HepG2 (cell line): ENCODE results near the gene CA11. TPM values are rescaled to one million over a fixed set of nuclear protein-coding genes. Genes with fewer than 3 reads are reported as not detected.

ENCODE experiments used
- CHD2 ChIP-seq: IDR thresholded peaks from 2 replicates; pipeline ENCODE4 v1.6.1; 2011; ENCODE audit warnings: low read depth, low read length, improper control_type of control experiment
- HNF4A ChIP-seq: sonication (generic); formaldehyde crosslinking; IDR thresholded peaks from 2 replicates; pipeline ENCODE4 v1.4.0; 2020; ENCODE audit warnings: missing genetic modification reagents
- JUNB ChIP-seq: sonication (generic); formaldehyde crosslinking; IDR thresholded peaks from 2 replicates; pipeline ENCODE4 v1.8.0; 2022; ENCODE audit warnings: missing genetic modification reagents, mild to moderate bottlenecking, borderline replicate concordance
- KMT2B ChIP-seq: IDR thresholded peaks from 2 replicates; pipeline ENCODE4 v1.6.1; 2016; ENCODE audit warnings: missing genetic modification reagents, missing compliant biosample characterization
- MATR3 ChIP-seq: sonication (generic); formaldehyde crosslinking; IDR thresholded peaks from 2 replicates; pipeline ENCODE4 v1.4.0; 2020; ENCODE audit warnings: missing genetic modification reagents
- MBD4 ChIP-seq: IDR thresholded peaks from 2 replicates; pipeline ENCODE4 v1.6.1; 2012; ENCODE audit warnings: low read length, inconsistent platforms, borderline replicate concordance
- NAIF1 ChIP-seq: sonication (generic); formaldehyde crosslinking; IDR thresholded peaks from 2 replicates; pipeline ENCODE4 v1.5.0; 2020; ENCODE audit warnings: mild to moderate bottlenecking, missing genetic modification reagents, borderline replicate concordance
- NR2F6 ChIP-seq, 2 experiments: IDR thresholded peaks; 2 replicates each; pipeline ENCODE4 v1.6.1; 2016; ENCODE audit warnings: antibody characterized with exemption in 1 of 2, mild to moderate bottlenecking in 1 of 2
- RXRB ChIP-seq: IDR thresholded peaks from 2 replicates; pipeline ENCODE4 v1.6.1; 2016; ENCODE audit warnings: borderline replicate concordance, missing genetic modification reagents, missing compliant biosample characterization
- SALL1 ChIP-seq: sonication (generic); formaldehyde crosslinking; IDR thresholded peaks from 2 replicates; pipeline ENCODE4 v1.8.0; 2022; ENCODE audit warnings: mild to moderate bottlenecking, missing genetic modification reagents
- TP53 ChIP-seq: sonication (generic); formaldehyde crosslinking; conservative IDR thresholded peaks from 2 replicates; pipeline ENCODE4 v1.4.0; 2020; ENCODE audit warnings: missing genetic modification reagents
- YY1 ChIP-seq: IDR thresholded peaks from 2 replicates; pipeline ENCODE4 v1.6.1; 2011; ENCODE audit warnings: low read length, low read depth, moderate library complexity, mild to moderate bottlenecking; ENCODE audit not compliant: insufficient read depth, insufficient replicate concordance
- ZBTB42 ChIP-seq: sonication (generic); formaldehyde crosslinking; IDR thresholded peaks from 2 replicates; pipeline ENCODE4 v1.5.0; 2020; ENCODE audit warnings: mild to moderate bottlenecking, missing genetic modification reagents
- ZKSCAN8 ChIP-seq: IDR thresholded peaks from 2 replicates; pipeline ENCODE4 v1.6.1; 2016; ENCODE audit warnings: borderline replicate concordance, missing genetic modification reagents, missing compliant biosample characterization
- ZNF160 ChIP-seq: sonication (generic); formaldehyde crosslinking; IDR thresholded peaks from 2 replicates; pipeline ENCODE4 v1.8.0; 2022; ENCODE audit warnings: mild to moderate bottlenecking, inconsistent platforms, missing genetic modification reagents
- ZNF207 ChIP-seq: fragments of 450-650 bp; IDR thresholded peaks from 2 replicates; pipeline ENCODE4 v1.6.1; 2016; ENCODE audit warnings: antibody characterized with exemption, borderline replicate concordance
- ZNF441 ChIP-seq: sonication (generic); formaldehyde crosslinking; IDR thresholded peaks from 2 replicates; pipeline ENCODE4 v1.7.0; 2021; ENCODE audit warnings: missing genetic modification reagents, borderline replicate concordance
- ZNF484 ChIP-seq: sonication (generic); formaldehyde crosslinking; IDR thresholded peaks from 2 replicates; pipeline ENCODE4 v1.5.1; 2020; ENCODE audit warnings: mild to moderate bottlenecking, low read depth, missing genetic modification reagents, borderline replicate concordance
- ZNF546 ChIP-seq: sonication (generic); formaldehyde crosslinking; conservative IDR thresholded peaks from 2 replicates; pipeline ENCODE4 v1.8.1; 2023; ENCODE audit warnings: mild to moderate bottlenecking, missing genetic modification reagents
- ZNF550 ChIP-seq: sonication (generic); formaldehyde crosslinking; IDR thresholded peaks from 2 replicates; pipeline ENCODE4 v1.4.0; 2020; ENCODE audit warnings: mild to moderate bottlenecking, missing genetic modification reagents, borderline replicate concordance
- ZNF678 ChIP-seq: sonication (generic); formaldehyde crosslinking; IDR thresholded peaks from 2 replicates; pipeline ENCODE4 v1.4.0; 2020; ENCODE audit warnings: mild to moderate bottlenecking, missing genetic modification reagents
- ZNF776 ChIP-seq: sonication (generic); formaldehyde crosslinking; IDR thresholded peaks from 2 replicates; pipeline ENCODE4 v1.4.0; 2020; ENCODE audit warnings: mild to moderate bottlenecking, missing genetic modification reagents
- ZNF788 ChIP-seq: sonication (generic); formaldehyde crosslinking; IDR thresholded peaks from 2 replicates; pipeline ENCODE4 v1.5.0; 2020; ENCODE audit warnings: mild to moderate bottlenecking, missing genetic modification reagents, borderline replicate concordance
- ZNF891 ChIP-seq: sonication (generic); formaldehyde crosslinking; IDR thresholded peaks from 2 replicates; pipeline ENCODE4 v1.5.0; 2020; ENCODE audit warnings: mild to moderate bottlenecking, missing genetic modification reagents
- polyA plus RNA-seq, 8 experiments: library from polyadenylated mRNA; depleted of rRNA in 3 of 8; stranded (reverse) in 7 of 8; unstranded in 1 of 8; fragments of >200 nt; fragmentation: Illumina TruSeq in 4 of 8; extraction: Trizol in 4 of 8; gene quantifications; 2 replicates each; pipeline versions ENCODE4 v1.2.1 to v1.2.3, GENCODE V29; 2011 to 2016; ENCODE audit warnings: low read depth in 4 of 8, missing spikeins in 1 of 8, mixed read lengths in 1 of 8; ENCODE audit not compliant: insufficient read depth in 1 of 8
- total RNA-seq, 5 experiments: library from RNA; depleted of rRNA; stranded (reverse); fragments of >200 nt; fragmentation: Illumina TruSeq; extraction: Trizol; gene quantifications; 2 replicates each; pipeline ENCODE4 v1.2.3, GENCODE V29; 2016; ENCODE audit warnings: low read depth in 1 of 5
- TF ChIP-seq, protein P1 (sequence below): sonication (generic); formaldehyde crosslinking; IDR thresholded peaks from 2 replicates; pipeline ENCODE4 v1.5.1; 2020; ENCODE audit warnings: mild to moderate bottlenecking, missing genetic modification reagents, borderline replicate concordance
- TF ChIP-seq, protein P2 (sequence below): sonication (generic); formaldehyde crosslinking; IDR thresholded peaks from 2 replicates; pipeline ENCODE4 v1.5.1; 2020; ENCODE audit warnings: mild to moderate bottlenecking, missing genetic modification reagents

Gene CA11
- total and polyA plus RNA-seq, 2 of the 13 experiments (the other 11 are each of a cell fraction or from before 2014, with no cell fraction given): 0.41 to 0.58 TPM

DNA sequence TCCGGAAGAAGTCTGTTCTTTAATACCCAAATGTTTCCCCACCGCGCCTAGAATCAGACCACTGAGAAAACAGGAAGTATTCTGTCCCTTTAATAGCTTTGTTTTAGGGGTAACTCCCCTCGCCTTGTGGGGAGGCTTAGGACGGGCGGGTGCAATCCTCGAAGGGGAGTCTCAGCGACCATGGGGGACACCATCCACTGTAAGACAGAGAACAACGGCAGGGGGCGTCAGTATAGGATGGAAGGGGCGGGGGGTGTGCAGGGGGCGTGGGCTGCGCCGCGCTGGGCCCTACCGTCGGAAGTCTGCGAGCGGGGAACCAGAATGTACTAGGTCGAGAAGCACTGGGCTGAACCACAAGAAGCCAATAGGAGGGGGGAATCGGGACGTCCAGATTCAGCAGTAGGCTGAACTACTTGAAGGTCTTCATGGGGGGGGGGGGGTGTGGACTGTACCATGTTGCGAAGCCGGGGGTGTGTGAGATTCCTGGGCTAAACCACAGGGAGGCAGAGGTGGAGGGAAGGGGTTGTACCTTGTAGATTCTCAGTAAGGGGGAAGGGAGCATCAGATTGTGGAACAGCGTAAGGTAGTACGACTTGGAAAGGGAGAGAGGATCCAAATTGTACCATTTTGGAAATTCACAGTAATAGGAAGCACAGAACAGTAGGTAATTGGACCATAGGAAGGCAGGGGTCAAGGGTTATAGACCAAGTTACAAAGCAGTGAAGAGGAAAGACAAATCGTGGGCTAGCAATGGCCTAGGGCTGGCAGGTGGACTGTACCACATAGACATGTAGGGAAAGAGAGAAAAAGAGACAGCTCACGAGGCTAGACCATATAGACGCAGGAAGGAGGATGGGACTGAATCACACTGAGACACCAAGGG is 7.8 kb downstream of the CA11 start (continued):
- TF ChIP-seq NR2F6 (IDR thresholded peaks at IDR 0.05): peak; percentile 49
- TF ChIP-seq NR2F6 (CRISPR knock-in tag; IDR thresholded peaks at IDR 0.05): no peak
- peak; percentile 18; the same call in 1 of the 2 replicates for TF ChIP-seq HNF4A (CRISPR knock-in tag)
- TF ChIP-seq ZNF160: no peak
- no peak for TF ChIP-seq MATR3 (CRISPR knock-in tag)
- TF ChIP-seq YY1: no peak
- no peak for TF ChIP-seq TP53
- TF ChIP-seq JUNB: no peak
- no peak for TF ChIP-seq CHD2
- no peak for TF ChIP-seq ZNF484 (CRISPR knock-in tag)
- TF ChIP-seq MBD4: no peak
- TF ChIP-seq, protein P1, sequence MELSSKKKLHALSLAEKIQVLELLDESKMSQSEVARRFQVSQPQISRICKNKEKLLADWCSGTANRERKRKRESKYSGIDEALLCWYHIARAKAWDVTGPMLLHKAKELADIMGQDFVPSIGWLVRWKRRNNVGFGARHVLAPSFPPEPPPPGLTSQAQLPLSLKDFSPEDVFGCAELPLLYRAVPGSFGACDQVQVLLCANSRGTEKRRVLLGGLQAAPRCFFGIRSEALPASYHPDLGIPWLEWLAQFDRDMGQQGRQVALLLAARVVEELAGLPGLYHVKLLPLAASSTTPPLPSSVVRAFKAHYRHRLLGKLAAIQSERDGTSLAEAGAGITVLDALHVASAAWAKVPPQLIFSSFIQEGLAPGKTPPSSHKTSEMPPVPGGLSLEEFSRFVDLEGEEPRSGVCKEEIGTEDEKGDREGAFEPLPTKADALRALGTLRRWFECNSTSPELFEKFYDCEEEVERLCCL (CRISPR knock-in tag): no peak
- TF ChIP-seq ZKSCAN8: no peak
- TF ChIP-seq ZNF207: no peak
- TF ChIP-seq NAIF1 (CRISPR knock-in tag): no peak
- TF ChIP-seq ZNF678: no peak; the same call in 1 of the 2 replicates
- TF ChIP-seq, protein P2, sequence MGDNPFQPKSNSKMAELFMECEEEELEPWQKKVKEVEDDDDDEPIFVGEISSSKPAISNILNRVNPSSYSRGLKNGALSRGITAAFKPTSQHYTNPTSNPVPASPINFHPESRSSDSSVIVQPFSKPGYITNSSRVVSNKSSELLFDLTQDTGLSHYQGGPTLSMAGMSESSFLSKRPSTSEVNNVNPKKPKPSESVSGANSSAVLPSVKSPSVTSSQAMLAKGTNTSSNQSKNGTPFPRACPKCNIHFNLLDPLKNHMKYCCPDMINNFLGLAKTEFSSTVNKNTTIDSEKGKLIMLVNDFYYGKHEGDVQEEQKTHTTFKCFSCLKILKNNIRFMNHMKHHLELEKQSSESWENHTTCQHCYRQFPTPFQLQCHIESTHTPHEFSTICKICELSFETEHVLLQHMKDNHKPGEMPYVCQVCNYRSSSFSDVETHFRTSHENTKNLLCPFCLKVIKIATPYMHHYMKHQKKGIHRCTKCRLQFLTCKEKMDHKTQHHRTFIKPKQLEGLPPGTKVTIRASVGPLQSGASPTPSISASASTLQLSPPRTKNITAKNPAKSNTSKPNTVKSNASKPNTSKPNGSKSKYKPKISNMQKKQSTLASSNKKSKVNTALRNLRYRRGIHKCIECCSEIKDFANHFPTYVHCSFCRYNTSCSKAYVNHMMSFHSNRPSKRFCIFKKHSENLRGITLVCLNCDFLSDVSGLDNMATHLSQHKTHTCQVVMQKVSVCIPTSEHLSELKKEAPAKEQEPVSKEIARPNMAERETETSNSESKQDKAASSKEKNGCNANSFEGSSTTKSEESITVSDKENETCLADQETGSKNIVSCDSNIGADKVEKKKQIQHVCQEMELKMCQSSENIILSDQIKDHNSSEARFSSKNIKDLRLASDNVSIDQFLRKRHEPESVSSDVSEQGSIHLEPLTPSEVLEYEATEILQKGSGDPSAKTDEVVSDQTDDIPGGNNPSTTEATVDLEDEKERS (CRISPR knock-in tag): no peak
- no peak for TF ChIP-seq ZNF891 (CRISPR knock-in tag)
- TF ChIP-seq RXRB (CRISPR knock-in tag): no peak
- no peak for TF ChIP-seq ZNF776 (CRISPR knock-in tag)
- peak; percentile 28; the same call in 1 of the 2 replicates for TF ChIP-seq SALL1
- no peak for TF ChIP-seq ZNF441 (CRISPR knock-in tag)
- TF ChIP-seq KMT2B (CRISPR knock-in tag): no peak
- TF ChIP-seq ZNF546: no peak
- TF ChIP-seq ZBTB42 (CRISPR knock-in tag): no peak
- TF ChIP-seq ZNF550 (CRISPR knock-in tag): 0 out of 2 replicates have a peak, but pooled peaks have one; percentile 5
- TF ChIP-seq ZNF788 (CRISPR knock-in tag): no peak
